CD4-positive, alpha-beta T cell (primary cell): Measurements from ENCODE around the gene CPSF4. TPM values are rescaled to one million over a fixed set of nuclear protein-coding genes. Genes with fewer than 3 reads are reported as not detected.
A peak's percentile ranks its signal among the peaks of the same experiment; 100 is the strongest.

Experiments
- ATAC-seq: fragments of 200-7000 bp; cut with Tn5 transposase; one replicate; pipeline ENCODE4 v1.10.0; 2022; ENCODE audit warnings: mild to moderate bottlenecking; ENCODE audit not compliant: poor library complexity
- CTCF ChIA-PET: fragments of 350-600 bp; sonication (Branson Sonifier 250); formaldehyde crosslinking; loops from one replicate; lab custom pipeline; 2021; ENCODE audit warnings: antibody characterized with exemption, inconsistent platforms; lab: Charles Lee
- POLR2A ChIA-PET: fragments of 350-600 bp; sonication (Branson Sonifier 250); formaldehyde crosslinking; loops from one replicate; lab custom pipeline; 2021; ENCODE audit warnings: antibody characterized with exemption, inconsistent platforms; lab: Charles Lee
- DNase-seq, 14 experiments: peaks; one replicate each; pipeline ENCODE4 v3.0.0-alpha.2; 2013 to 2020; ENCODE audit warnings: mixed read lengths in 2 of 14
- H3K27ac ChIP-seq, 2 donors: one replicate each; pipeline versions ENCODE4 v1.5.1 to v1.7.0; 2013; ENCODE audit warnings: low read length in 2 of 2, low read depth in 1 of 2, mild to moderate bottlenecking in 1 of 2
- H3K27me3 ChIP-seq, 2 experiments: 1 replicate in 1 of 2; 2 replicates in 1 of 2; pipeline versions ENCODE4 v1.6.1 to v1.7.0; 2013; ENCODE audit warnings: low read length in 2 of 2, control low read depth in 1 of 2, mild to moderate bottlenecking in 1 of 2, moderate library complexity in 1 of 2; ENCODE audit not compliant: insufficient read depth in 2 of 2, control insufficient read depth in 1 of 2
- H3K36me3 ChIP-seq: one replicate; pipeline ENCODE4 v1.6.1; 2013; ENCODE audit warnings: low read length, control low read depth; ENCODE audit not compliant: insufficient read depth
- H3K4me1 ChIP-seq: one replicate; pipeline ENCODE4 v1.6.1; 2013; ENCODE audit warnings: low read length, control low read depth; ENCODE audit not compliant: insufficient read depth
- H3K4me3 ChIP-seq: one replicate; pipeline ENCODE4 v1.5.1; 2013; ENCODE audit warnings: mild to moderate bottlenecking, low read length, moderate library complexity
- H3K9me3 ChIP-seq, 2 experiments: 1 replicate in 1 of 2; 2 replicates in 1 of 2; pipeline versions ENCODE4 v1.6.1 to v1.7.0; 2013; ENCODE audit warnings: low read length in 2 of 2, mild to moderate bottlenecking in 2 of 2, control low read depth in 1 of 2, moderate library complexity in 1 of 2; ENCODE audit not compliant: control insufficient read depth in 1 of 2, insufficient read depth in 1 of 2
- H3K27ac Mint-ChIP-seq: one replicate; pipeline ENCODE4 v1.8.0; 2020; ENCODE audit warnings: mixed read lengths
- H3K27me3 Mint-ChIP-seq: one replicate; pipeline ENCODE4 v1.8.0; 2021; ENCODE audit warnings: mixed read lengths
- H3K36me3 Mint-ChIP-seq: one replicate; pipeline ENCODE4 v1.8.0; 2021; ENCODE audit warnings: low read depth, mixed read lengths
- H3K4me1 Mint-ChIP-seq: one replicate; pipeline ENCODE4 v1.8.0; 2021; ENCODE audit warnings: low read depth, mixed read lengths
- H3K4me3 Mint-ChIP-seq: one replicate; pipeline ENCODE4 v1.8.0; 2020; ENCODE audit warnings: mild to moderate bottlenecking, mixed read lengths
- H3K9me3 Mint-ChIP-seq: one replicate; pipeline ENCODE4 v1.8.0; 2020; ENCODE audit warnings: mixed read lengths
- CTCF ChIP-seq: fragments of 200-600 bp; IDR thresholded peaks from one replicate; pipeline ENCODE4 v1.8.0; 2022; ENCODE audit warnings: antibody characterized with exemption, mild to moderate bottlenecking
- intact Hi-C, 2 experiments: fragments of 100-400 bp; cut with DNase I in 1 of 2; cut with micrococcal nuclease in 1 of 2; formaldehyde crosslinking; loops; one replicate each; pipeline versions ENCODE4 v1.15.1 to v1.9.0; 2023 to 2025; cut with DNase I, micrococcal nuclease
- total RNA-seq, 174 experiments: library from RNA in 2 of 174; stranded (reverse) in 2 of 174; gene quantifications; one replicate each; pipeline ENCODE4 v1.2.3 and lab custom pipeline; 2021 to 2026

CPSF4 gene
- total RNA-seq, 2 experiments from 2014 or later = 28.1 to 31.7 TPM

GRCh38 chr7:99392046-99392445 is 46.7 kb upstream of the CPSF4 start:
- peaks cover 92% of the 10 kb centered on the region for H3K36me3 ChIP-seq
- no peak overlapping the region for H3K4me3 ChIP-seq
- CTCF ChIA-PET = interaction anchor here (1.2 to 1.4 kb wide), 2 partner anchors 26 to 27 kb away, joined by 3 to 4 read pairs; no protein-coding TSS in a partner anchor
- H3K36me3 Mint-ChIP-seq = peaks cover 87% of the 10 kb centered on the region
- H3K4me3 Mint-ChIP-seq = no peak overlapping the region
- DNase-seq = no peak
- peak overlapping the region; percentile 48 to 72 for H3K27ac ChIP-seq
- H3K27me3 Mint-ChIP-seq = no peaks in the 10 kb centered on the region
- H3K27ac Mint-ChIP-seq = peak overlapping the region; percentile 94
- H3K4me1 ChIP-seq = peaks cover 28% of the 10 kb centered on the region
- peaks cover 19% of the 10 kb centered on the region for H3K4me1 Mint-ChIP-seq
- no peaks in the 10 kb centered on the region for H3K9me3 ChIP-seq
- intact Hi-C loops = loop anchor here (2.0 kb wide), 3 partner anchors 15 to 17 kb away; partner anchors contain the start of genes ARPC1B (in 1 of the 2), BUD31 (in 1 of the 2) and PDAP1 (in 1 of the 2)
- H3K9me3 Mint-ChIP-seq = no peaks in the 10 kb centered on the region
- no peak for TF ChIP-seq CTCF
- ATAC-seq = no peak
- POLR2A ChIA-PET = interaction anchor here (1.1 to 8.7 kb wide), 10 partner anchors 10 to 166 kb away, joined by 3 to 105 read pairs (median 10); partner anchors contain the start of genes ARPC1B, BUD31, PDAP1 and ZKSCAN5
- no peaks in the 10 kb centered on the region for H3K27me3 ChIP-seq

GRCh38 chr7:99392659-99393354 is 45.9 kb upstream of the CPSF4 start:
- H3K36me3 ChIP-seq = peaks cover 92% of the 10 kb centered on the region
- peak overlapping the region; percentile 56 for H3K4me3 ChIP-seq
- CTCF ChIA-PET = interaction anchor here (1.2 to 1.4 kb wide), 2 partner anchors 27 to 28 kb away, joined by 3 to 4 read pairs; no protein-coding TSS in a partner anchor
- H3K9me3 ChIP-seq = no peaks in the 10 kb centered on the region
- no peaks in the 10 kb centered on the region for H3K27me3 Mint-ChIP-seq
- POLR2A ChIA-PET = interaction anchor here (0.9 to 8.7 kb wide), 13 partner anchors 11 to 165 kb away, joined by 3 to 105 read pairs (median 8); partner anchors contain the start of genes ARPC1B, BUD31, PDAP1 and ZKSCAN5
- H3K27ac ChIP-seq = peak overlapping the region; percentile 63 to 72
- peak overlapping the region; percentile 94 for H3K27ac Mint-ChIP-seq
- H3K4me3 Mint-ChIP-seq = peak overlapping the region; percentile 76
- no peaks in the 10 kb centered on the region for H3K9me3 Mint-ChIP-seq
- peaks cover 18% of the 10 kb centered on the region for H3K4me1 Mint-ChIP-seq
- H3K36me3 Mint-ChIP-seq = peaks cover 89% of the 10 kb centered on the region
- H3K4me1 ChIP-seq = peaks cover 28% of the 10 kb centered on the region
- TF ChIP-seq CTCF = no peak
- H3K27me3 ChIP-seq = no peaks in the 10 kb centered on the region
- DNase-seq (peak; percentile 67 to 93 (median 81)), ATAC-seq (peak; percentile 95)
- intact Hi-C loops = loop anchor here (1.0 to 2.0 kb wide), 4 partner anchors 15 to 18 kb away; partner anchors contain the start of genes BUD31 (in 2 of the 2), PDAP1 (in 2 of the 2) and ARPC1B (in 1 of the 2)

- ATAC-seq (no peak), DNase-seq (no peak)
- no peaks in the 10 kb centered on the region for H3K9me3 ChIP-seq
- H3K27ac ChIP-seq = peak overlapping the region; percentile 63 to 72
- H3K36me3 ChIP-seq = peaks cover 91% of the 10 kb centered on the region
- POLR2A ChIA-PET = interaction anchor here (0.9 to 8.7 kb wide), 15 partner anchors 10 to 165 kb away, joined by 3 to 105 read pairs (median 7); partner anchors contain the start of genes ARPC1B, BUD31, PDAP1 and ZKSCAN5
- no peaks in the 10 kb centered on the region for H3K27me3 ChIP-seq
- peak overlapping the region; percentile 56 for H3K4me3 ChIP-seq
- H3K9me3 Mint-ChIP-seq = no peaks in the 10 kb centered on the region
- peak overlapping the region; percentile 94 for H3K27ac Mint-ChIP-seq
- H3K27me3 Mint-ChIP-seq = no peaks in the 10 kb centered on the region
- peaks cover 29% of the 10 kb centered on the region for H3K4me1 ChIP-seq
- H3K4me3 Mint-ChIP-seq = peak overlapping the region; percentile 76
- no peak for TF ChIP-seq CTCF
- CTCF ChIA-PET = interaction anchor here (1.2 to 1.4 kb wide), 2 partner anchors 28 to 29 kb away, joined by 3 to 4 read pairs; no protein-coding TSS in a partner anchor
- peaks cover 89% of the 10 kb centered on the region for H3K36me3 Mint-ChIP-seq
- intact Hi-C loops = loop anchor here (1.0 to 2.0 kb wide), 4 partner anchors 15 to 19 kb away; partner anchors contain the start of genes BUD31 (in 2 of the 2), PDAP1 (in 2 of the 2) and ARPC1B (in 1 of the 2)
- H3K4me1 Mint-ChIP-seq = peaks cover 20% of the 10 kb centered on the region
These were observed 45.2 kb upstream of the CPSF4 start for GRCh38 chr7:99393355-99394187.
